GM19240 (cell line): ENCODE results near the gene ZNF280B.
"Not testable (repeated sequence)": the region's sequence is repeated elsewhere in the genome, so short reads cannot be mapped to it uniquely, and the experiment has no call there.

ENCODE experiments used
- DNase-seq: peaks from one replicate; pipeline ENCODE4 v3.0.0; 2011; ENCODE audit warnings: low spot score; ENCODE audit not compliant: insufficient read length

ZNF280B gene

GRCh38 chr22:22509912-22510311 is 1.4 kb upstream of the ZNF280B start:
- not testable (repeated sequence) for DNase-seq

GRCh38 chr22:22507743-22508273 is 734 bp downstream of the ZNF280B start:
- no peak for DNase-seq

GRCh38 chr22:22506736-22507135 is 1.8 kb downstream of the ZNF280B start:
- DNase-seq, result no peak

GRCh38 chr22:22498267-22498666 is 10.3 kb downstream of the ZNF280B start:
- no peak for DNase-seq

- DNase-seq, result not testable (repeated sequence)
These were observed 17.0 kb downstream of the ZNF280B start for GRCh38 chr22:22491589-22491988.

- DNase-seq, result no peak
These were observed 19.8 kb downstream of the ZNF280B start for GRCh38 chr22:22488736-22489135.

GRCh38 chr22:22487869-22488597 is 20.5 kb downstream of the ZNF280B start:
- DNase-seq, result no peak

- no peak for DNase-seq
These were observed 21.5 kb downstream of the ZNF280B start for GRCh38 chr22:22487059-22487458.

GRCh38 chr22:22486132-22486899 is 22.2 kb downstream of the ZNF280B start:
- no peak for DNase-seq

- DNase-seq, result no peak
These were observed 23.0 kb downstream of the ZNF280B start for GRCh38 chr22:22485524-22485923.

GRCh38 chr22:22484023-22484422 is 24.5 kb downstream of the ZNF280B start:
- DNase-seq, result no peak

- no peak for DNase-seq
These were observed 27.6 kb downstream of the ZNF280B start for GRCh38 chr22:22480940-22481339.

- DNase-seq, result no peak
These were observed 28.5 kb downstream of the ZNF280B start for GRCh38 chr22:22479999-22480532.

GRCh38 chr22:22479116-22479515 is 29.4 kb downstream of the ZNF280B start:
- DNase-seq, result no peak

- DNase-seq, result no peak
These were observed 30.1 kb downstream of the ZNF280B start for GRCh38 chr22:22478470-22478869.

GRCh38 chr22:22474733-22475132 is 33.8 kb downstream of the ZNF280B start:
- DNase-seq, result no peak

- not testable (repeated sequence) for DNase-seq
These were observed 37.4 kb downstream of the ZNF280B start for GRCh38 chr22:22471104-22471503.

- no peak for DNase-seq
These were observed 39.0 kb downstream of the ZNF280B start for GRCh38 chr22:22469527-22469926.

GRCh38 chr22:22468794-22469469 is 39.6 kb downstream of the ZNF280B start:
- not testable (repeated sequence) for DNase-seq

- DNase-seq, result no peak
These were observed 41.4 kb downstream of the ZNF280B start for GRCh38 chr22:22467112-22467511.

- no peak for DNase-seq
These were observed 42.8 kb downstream of the ZNF280B start for GRCh38 chr22:22465782-22466181.
